ENCODE results near the gene ARL9. TPM values are rescaled to one million over a fixed set of nuclear protein-coding genes. Genes with fewer than 3 reads are reported as not detected.
A peak's percentile ranks its signal among the peaks of the same experiment; 100 is the strongest.

ARL9 gene
- total and polyA plus RNA-seq, 9 of the 15 experiments (the other 6 are each of a cell fraction or from before 2014, with no cell fraction given), result 0.10 to 0.15 (median 0.11) TPM; not detected in 6

- no peak for TF ChIP-seq NFE2 (IDR thresholded peaks at IDR 0.05; ENCODE audit: low read depth)
- no peak for TF ChIP-seq ATF3 (IDR thresholded peaks at IDR 0.05)
- TF ChIP-seq ATF3 (CRISPR knock-in tag; conservative IDR thresholded peaks at IDR 0.05), result no peak
- peak; percentile 56; the same call in 1 of the 2 replicates for TF ChIP-seq ZBTB7A (IDR thresholded peaks at IDR 0.05; ENCODE audit: borderline replicate concordance, control insufficient read depth, low read depth, low read length)
- TF ChIP-seq NR1H2 (CRISPR knock-in tag; IDR thresholded peaks at IDR 0.05), result no peak
- TF ChIP-seq CEBPB (tag; IDR thresholded peaks at IDR 0.05), result no peak
- 0 out of 2 replicates have a peak, but pooled peaks have one; percentile 22 for TF ChIP-seq ZNF395 (CRISPR knock-in tag; IDR thresholded peaks at IDR 0.05)
- TF ChIP-seq ZFP91 (CRISPR knock-in tag; IDR thresholded peaks at IDR 0.05), result no peak
- TF ChIP-seq HOMEZ (CRISPR knock-in tag; IDR thresholded peaks at IDR 0.05), result no peak
- no peak for TF ChIP-seq SPI1 (IDR thresholded peaks at IDR 0.05; ENCODE audit: borderline replicate concordance, low read depth, low read length)
- peak; percentile 68 for TF ChIP-seq TAF9B (IDR thresholded peaks at IDR 0.05; ENCODE audit: partially characterized antibody)
- no peak for TF ChIP-seq BRF2 (IDR thresholded peaks at IDR 0.05; ENCODE audit: borderline replicate concordance, insufficient read depth, insufficient read length)
- TF ChIP-seq MAFG (tag; conservative IDR thresholded peaks at IDR 0.05), result no peak
- no peak for TF ChIP-seq SRSF9 (IDR thresholded peaks at IDR 0.05; ENCODE audit: borderline replicate concordance, low read depth, low read length)
- TF ChIP-seq ARID3B (CRISPR knock-in tag; IDR thresholded peaks at IDR 0.05; ENCODE audit: borderline replicate concordance), result no peak
- peak; percentile 75; the same call in 1 of the 2 replicates for TF ChIP-seq GTF2E2 (tag; IDR thresholded peaks at IDR 0.05)
Measured at GRCh38 chr4:56530269-56531148, 24.9 kb downstream of the ARL9 start (continued).

Data from K562 (cell line).